Measurements from ENCODE around the gene CFAP97D1. TPM values are rescaled to one million over a fixed set of nuclear protein-coding genes. Genes with fewer than 3 reads are reported as not detected.

CFAP97D1 gene
- total RNA-seq, 1 donor from 2014 or later: 0.16 TPM

GRCh38 chr17:43774304-43775250 is 5.7 kb upstream of the CFAP97D1 start:
- FAIRE-seq (no peak), DNase-seq (ENCODE audit: low read depth) (no peak)
- Histone ChIP-seq H3K79me2 (ENCODE audit: insufficient read depth, low read length) (peaks cover 34% of the 10 kb centered on the region), H3K4me1 (ENCODE audit: insufficient read depth, low read length) (peaks cover 3% of the 10 kb centered on the region), H3K4me3 (ENCODE audit: insufficient read depth, low read depth, low read length) (no peak overlapping the region), H3K36me3 (ENCODE audit: insufficient read depth, low read length) (peaks cover 32% of the 10 kb centered on the region), H3K4me2 (ENCODE audit: low read length) (no peak overlapping the region), H3K9ac (ENCODE audit: low read length) (no peak overlapping the region), H3K27ac (ENCODE audit: low read depth, low read length) (no peak overlapping the region), H4K20me1 (ENCODE audit: insufficient read depth, low read length) (peaks cover 52% of the 10 kb centered on the region), H3K9me3 (ENCODE audit: insufficient read depth, low read depth, low read length) (no peaks in the 10 kb centered on the region), H2AFZ (ENCODE audit: low read depth, low read length) (no peak overlapping the region), H3K27me3 (ENCODE audit: insufficient read depth, low read length) (no peaks in the 10 kb centered on the region)
- Mint-ChIP-seq H3K27me3 (ENCODE audit: low read depth, unreplicated experiment) (no peaks in the 10 kb centered on the region), H3K27ac (ENCODE audit: unreplicated experiment) (peak overlapping the region; percentile 27), H3K4me1 (ENCODE audit: low read depth, unreplicated experiment) (peaks cover 1% of the 10 kb centered on the region), H3K4me3 (ENCODE audit: unreplicated experiment) (peak overlapping the region; percentile 50), H3K36me3 (ENCODE audit: low read depth, unreplicated experiment) (peaks cover 31% of the 10 kb centered on the region), H3K9me3 (ENCODE audit: unreplicated experiment) (no peaks in the 10 kb centered on the region)
- no peak for TF ChIP-seq EZH2 (IDR thresholded peaks at IDR 0.05; ENCODE audit: insufficient read depth, low read length)
- TF ChIP-seq, protein P1, sequence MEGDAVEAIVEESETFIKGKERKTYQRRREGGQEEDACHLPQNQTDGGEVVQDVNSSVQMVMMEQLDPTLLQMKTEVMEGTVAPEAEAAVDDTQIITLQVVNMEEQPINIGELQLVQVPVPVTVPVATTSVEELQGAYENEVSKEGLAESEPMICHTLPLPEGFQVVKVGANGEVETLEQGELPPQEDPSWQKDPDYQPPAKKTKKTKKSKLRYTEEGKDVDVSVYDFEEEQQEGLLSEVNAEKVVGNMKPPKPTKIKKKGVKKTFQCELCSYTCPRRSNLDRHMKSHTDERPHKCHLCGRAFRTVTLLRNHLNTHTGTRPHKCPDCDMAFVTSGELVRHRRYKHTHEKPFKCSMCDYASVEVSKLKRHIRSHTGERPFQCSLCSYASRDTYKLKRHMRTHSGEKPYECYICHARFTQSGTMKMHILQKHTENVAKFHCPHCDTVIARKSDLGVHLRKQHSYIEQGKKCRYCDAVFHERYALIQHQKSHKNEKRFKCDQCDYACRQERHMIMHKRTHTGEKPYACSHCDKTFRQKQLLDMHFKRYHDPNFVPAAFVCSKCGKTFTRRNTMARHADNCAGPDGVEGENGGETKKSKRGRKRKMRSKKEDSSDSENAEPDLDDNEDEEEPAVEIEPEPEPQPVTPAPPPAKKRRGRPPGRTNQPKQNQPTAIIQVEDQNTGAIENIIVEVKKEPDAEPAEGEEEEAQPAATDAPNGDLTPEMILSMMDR (IDR thresholded peaks at IDR 0.05; ENCODE audit: insufficient read depth, low read depth, low read length): no peak

GRCh38 chr17:43778337-43779144 is 1.7 kb upstream of the CFAP97D1 start, which contains the start of gene DUSP3:
TSS of gene DUSP3 (minus strand) at chr17:43778977. CDS start at chr17:43778924, 53 bp downstream.
- peak within 1 kb of the TSS; percentile 98 for H3K27ac Mint-ChIP-seq (ENCODE audit: unreplicated experiment)
- H3K4me3 ChIP-seq (ENCODE audit: insufficient read depth, low read depth, low read length): peak within 1 kb of the TSS; percentile 76
- peak within 1 kb of the TSS; percentile 99 for H3K9ac ChIP-seq (ENCODE audit: low read length)
- peak within 1 kb of the TSS; percentile 98 for H3K27ac ChIP-seq (ENCODE audit: low read depth, low read length)
- H3K4me3 Mint-ChIP-seq (ENCODE audit: unreplicated experiment): peak within 1 kb of the TSS; percentile 88
- peak within 1 kb of the TSS; percentile 79 for H2AFZ ChIP-seq (ENCODE audit: low read depth, low read length)
- H3K4me1 ChIP-seq (ENCODE audit: insufficient read depth, low read length): peaks cover 10% of the 10 kb centered on the region
- no peaks in the 10 kb centered on the region for H3K9me3 Mint-ChIP-seq (ENCODE audit: unreplicated experiment)
- no peaks in the 10 kb centered on the region for H3K9me3 ChIP-seq (ENCODE audit: insufficient read depth, low read depth, low read length)
- peaks cover 6% of the 10 kb centered on the region for H3K4me1 Mint-ChIP-seq (ENCODE audit: low read depth, unreplicated experiment)
- H3K36me3 ChIP-seq (ENCODE audit: insufficient read depth, low read length): peaks cover 8% of the 10 kb centered on the region
- peaks cover 2% of the 10 kb centered on the region for H3K27me3 Mint-ChIP-seq (ENCODE audit: low read depth, unreplicated experiment)
- H3K4me2 ChIP-seq (ENCODE audit: low read length): peak within 1 kb of the TSS; percentile 94
- H3K36me3 Mint-ChIP-seq (ENCODE audit: low read depth, unreplicated experiment): peaks cover 11% of the 10 kb centered on the region
- DNase-seq (ENCODE audit: low read depth) (peak; percentile 84), FAIRE-seq (no peak)
- no peak for TF ChIP-seq EZH2 (IDR thresholded peaks at IDR 0.05; ENCODE audit: insufficient read depth, low read length)
- TF ChIP-seq, protein P1 (IDR thresholded peaks at IDR 0.05; ENCODE audit: insufficient read depth, low read depth, low read length): no peak
- peaks cover 25% of the 10 kb centered on the region for H4K20me1 ChIP-seq (ENCODE audit: insufficient read depth, low read length)
- H3K27me3 ChIP-seq (ENCODE audit: insufficient read depth, low read length): no peaks in the 10 kb centered on the region
- H3K79me2 ChIP-seq (ENCODE audit: insufficient read depth, low read length): peaks cover 34% of the 10 kb centered on the region

Measured in astrocyte (in vitro differentiated cells and primary cell).